Panc1 (cell line): ENCODE data around the gene CDH23.

Experiments
- CTCF ChIP-seq: fragments of 450-650 bp; IDR thresholded peaks from 2 replicates; pipeline ENCODE4 v1.5.1; 2017; ENCODE audit warnings: mild to moderate bottlenecking
- POLR2AphosphoS5 ChIP-seq: IDR thresholded peaks from 2 replicates; pipeline ENCODE4 v1.6.1; 2012; ENCODE audit warnings: mild to moderate bottlenecking, low read depth, low read length, moderate library complexity
- REST ChIP-seq, 2 experiments: IDR thresholded peaks; 2 replicates each; pipeline ENCODE4 v1.6.1; 2011 to 2012; ENCODE audit warnings: low read depth in 2 of 2, control low read depth in 1 of 2, low read length in 1 of 2, mild to moderate bottlenecking in 1 of 2, moderate library complexity in 1 of 2; ENCODE audit not compliant: insufficient read depth in 1 of 2
- SIN3A ChIP-seq: IDR thresholded peaks from 2 replicates; pipeline ENCODE4 v1.6.1; 2012; ENCODE audit warnings: low read depth, mild to moderate bottlenecking, low read length, moderate library complexity, borderline replicate concordance; ENCODE audit not compliant: insufficient read depth
- TCF7L2 ChIP-seq: IDR thresholded peaks from 2 replicates; pipeline ENCODE4 v1.6.1; 2011; ENCODE audit warnings: mild to moderate bottlenecking, low read depth, low read length, inconsistent platforms

- TF ChIP-seq SIN3A (no peak), CTCF (no peak), REST (IDR thresholded peaks at IDR 0.05; ENCODE audit: insufficient read depth in 1 of 2, low read depth in 2 of 2, low read length in 1 of 2) (no peak), POLR2AphosphoS5 (no peak), TCF7L2 (no peak)
These were observed 266.6 kb downstream of the CDH23 start for GRCh38 chr10:71663311-71663710.
